Kidney (tissue), 14 donors: Measurements from ENCODE around the gene KIAA0513. TPM values are rescaled to one million over a fixed set of nuclear protein-coding genes. Genes with fewer than 3 reads are reported as not detected.

Experiments used
- DNase-seq, 5 donors: peaks; one replicate each; pipeline ENCODE4 v3.0.0-alpha.2; 2013 to 2020
- FAIRE-seq: peaks from 2 replicates; lab custom pipeline; 2012; peaks lifted over from hg19 to GRCh38; lab: Jason Lieb, UNC
- H3K27ac ChIP-seq, 2 donors: one replicate each; pipeline ENCODE4 v1.7.0; 2013; ENCODE audit warnings: low read depth in 2 of 2, low read length in 2 of 2, inconsistent platforms in 1 of 2
- H3K27me3 ChIP-seq: one replicate; pipeline ENCODE4 v1.7.1; 2013; ENCODE audit warnings: low read length, inconsistent platforms; ENCODE audit not compliant: control insufficient read depth, insufficient read depth
- H3K36me3 ChIP-seq, 3 donors: one replicate each; pipeline versions ENCODE4 v1.7.0 to v1.7.1; 2013; ENCODE audit warnings: low read length in 3 of 3, control low read depth in 1 of 3, inconsistent platforms in 1 of 3; ENCODE audit not compliant: insufficient read depth in 3 of 3, control insufficient read depth in 2 of 3
- H3K4me1 ChIP-seq, 3 donors: one replicate each; pipeline versions ENCODE4 v1.7.0 to v1.7.1; 2013; ENCODE audit warnings: low read length in 3 of 3, inconsistent platforms in 1 of 3, low read depth in 1 of 3; ENCODE audit not compliant: control insufficient read depth in 2 of 3, insufficient read depth in 2 of 3
- H3K4me3 ChIP-seq, 3 donors: one replicate each; pipeline versions ENCODE4 v1.7.0 to v1.8.1; 2013; ENCODE audit warnings: low read length in 3 of 3, control low read depth in 1 of 3, inconsistent platforms in 1 of 3
- H3K9ac ChIP-seq, 3 donors: one replicate each; pipeline versions ENCODE4 v1.7.0 to v1.7.1; 2013; ENCODE audit warnings: low read length in 3 of 3, control low read depth in 1 of 3, inconsistent platforms in 1 of 3
- H3K9me3 ChIP-seq, 3 donors: one replicate each; pipeline versions ENCODE4 v1.7.0 to v1.7.1; 2013; ENCODE audit warnings: low read length in 3 of 3, control low read depth in 1 of 3, inconsistent platforms in 1 of 3; ENCODE audit not compliant: control insufficient read depth in 2 of 3, insufficient read depth in 1 of 3
- CTCF ChIP-seq: IDR thresholded peaks from 3 replicates; pipeline ENCODE4 v1.5.1; 2012; ENCODE audit warnings: mild to moderate bottlenecking, moderate library complexity, borderline replicate concordance; ENCODE audit not compliant: insufficient read depth; ENCODE audit errors: extremely low read depth
- intact Hi-C: fragments of 100-400 bp; cut with DNase I; formaldehyde crosslinking; loops from one replicate; pipeline ENCODE4 v1.11.1; 2022
- polyA plus RNA-seq: library from polyadenylated mRNA; stranded (reverse); fragments of 350-450 nt; fragmentation: Illumina TruSeq; extraction: RNeasy Lipid Tissue Mini Kit (QIAGEN cat#74804); gene quantifications from one replicate; pipeline ENCODE4 v1.2.3, GENCODE V29; 2014; ENCODE audit warnings: low read depth, low replicate concordance; ENCODE audit not compliant: insufficient read depth
- total RNA-seq: library from RNA; stranded (reverse); fragmentation: NEBNext Ultra II Directional; extraction: Animal tissue kit (Norgen Biotek cat#: 25700); gene quantifications from one replicate; pipeline ENCODE4 v1.2.1, GENCODE V29; 2021
- donor health status: control.
- donor health status: control.
- donor health status: control.
- donor health status: control.
- donor health status: control.
- donor health status: DM: yes; HTN: yes; CAD: no.
- donor health status: Normal renal cell carcinoma (clear cell type).

Gene KIAA0513
- total and polyA plus RNA-seq, 2 donors from 2014 or later: 2.6 to 19.2 TPM

- H3K9me3 ChIP-seq: no peaks in the 10 kb centered on the region
- H3K9ac ChIP-seq: no peak overlapping the region
- intact Hi-C loops: no loop called here
- DNase-seq (no peak), FAIRE-seq (no peak)
- H3K27ac ChIP-seq: no peak overlapping the region
- H3K27me3 ChIP-seq: no peaks in the 10 kb centered on the region
- no peaks in the 10 kb centered on the region for H3K36me3 ChIP-seq
- H3K4me3 ChIP-seq: no peak overlapping the region
- TF ChIP-seq CTCF: no peak
- peaks cover 5 to 41% (median 24%) of the 10 kb centered on the region in 3 donors for H3K4me1 ChIP-seq
Observed at GRCh38 chr16:85005285-85006069, 22.1 kb upstream of the KIAA0513 start.

- no peak overlapping the region for H3K27ac ChIP-seq
- intact Hi-C loops: no loop called here
- FAIRE-seq (no peak), DNase-seq (no peak)
- H3K4me1 ChIP-seq: peaks cover 5 to 38% (median 24%) of the 10 kb centered on the region in 3 donors
- no peaks in the 10 kb centered on the region for H3K9me3 ChIP-seq
- no peak overlapping the region for H3K9ac ChIP-seq
- no peak for TF ChIP-seq CTCF
- H3K36me3 ChIP-seq: no peaks in the 10 kb centered on the region
- H3K27me3 ChIP-seq: no peaks in the 10 kb centered on the region
- no peak overlapping the region for H3K4me3 ChIP-seq
Observed at GRCh38 chr16:85006639-85007038, 21.0 kb upstream of the KIAA0513 start.

- no peak overlapping the region for H3K27ac ChIP-seq
Observed at GRCh38 chr16:85007496-85008214, 19.9 kb upstream of the KIAA0513 start.

More at GRCh38 chr16:85007496-85008214, 19.9 kb upstream of the KIAA0513 start:
- no peak for TF ChIP-seq CTCF
- FAIRE-seq (no peak), DNase-seq (no peak)
- Histone ChIP-seq H3K4me1 (peaks cover 5 to 36% (median 20%) of the 10 kb centered on the region in 3 donors), H3K36me3 (no peaks in the 10 kb centered on the region), H3K27me3 (no peaks in the 10 kb centered on the region), H3K9me3 (no peaks in the 10 kb centered on the region), H3K4me3 (no peak overlapping the region), H3K9ac (no peak overlapping the region)
- intact Hi-C loops: no loop called here
